HEK293 (cell line): ENCODE measurements around the gene BIRC7.

Experiments used
- CTCF ChIA-PET: fragments of 350-600 bp; formaldehyde crosslinking; extraction: SDS; loops from one replicate; lab custom pipeline; 2021; ENCODE audit warnings: antibody characterized with exemption; lab: Yijun Ruan, JAX
- POLR2A ChIA-PET: fragments of 300-600 bp; formaldehyde crosslinking; extraction: SDS; loops from one replicate; lab custom pipeline; 2020; ENCODE audit warnings: antibody characterized with exemption, inconsistent platforms; lab: Yijun Ruan, JAX
- H3K27ac ChIP-seq: fragments of 200-500 bp; sonication (Bioruptor generic); 2 replicates; pipeline ENCODE4 v1.5.1; 2014; ENCODE audit warnings: low read depth, low read length, control low read depth, inconsistent platforms; ENCODE audit errors: extremely low read depth
- H3K36me3 ChIP-seq, 2 experiments: fragments of 200-500 bp in 1 of 2; sonication (Bioruptor generic) in 1 of 2; 1 replicate in 1 of 2; 2 replicates in 1 of 2; pipeline ENCODE4 v1.5.1; 2014 to 2017; ENCODE audit warnings: inconsistent platforms in 2 of 2, low read length in 2 of 2; ENCODE audit not compliant: control insufficient read depth in 2 of 2, insufficient read depth in 1 of 2
- H3K4me1 ChIP-seq: fragments of 200-500 bp; sonication (Bioruptor generic); 2 replicates; pipeline ENCODE4 v1.5.1; 2014; ENCODE audit warnings: mild to moderate bottlenecking, low read length, inconsistent platforms; ENCODE audit not compliant: control insufficient read depth, insufficient read depth
- H3K4me3 ChIP-seq: 2 replicates; pipeline ENCODE4 v1.5.1; 2011; ENCODE audit warnings: low read depth, mild to moderate bottlenecking, control low read depth, low read length, moderate library complexity
- H3K9me3 ChIP-seq: fragments of 200-500 bp; sonication (Bioruptor generic); 2 replicates; pipeline ENCODE4 v1.5.1; 2014; ENCODE audit warnings: low read depth, low read length, inconsistent platforms; ENCODE audit not compliant: control insufficient read depth, insufficient read depth
- BCL11A ChIP-seq: fragments of 450-650 bp; formaldehyde crosslinking; IDR thresholded peaks from 2 replicates; pipeline ENCODE4 v1.5.1; 2016; ENCODE audit warnings: low read depth, missing biosample characterization, missing genetic modification characterization
- GLIS1 ChIP-seq: fragments of 450-650 bp; formaldehyde crosslinking; IDR thresholded peaks from 2 replicates; pipeline ENCODE4 v1.5.1; 2016; ENCODE audit warnings: missing biosample characterization, missing genetic modification characterization
- KLF1 ChIP-seq: fragments of 450-650 bp; formaldehyde crosslinking; IDR thresholded peaks from 2 replicates; pipeline ENCODE4 v1.5.1; 2016; ENCODE audit warnings: missing biosample characterization, missing genetic modification characterization
- PRDM1 ChIP-seq: fragments of 450-650 bp; formaldehyde crosslinking; IDR thresholded peaks from 2 replicates; pipeline ENCODE4; 2016; ENCODE audit warnings: missing biosample characterization, missing genetic modification characterization
- ZNF19 ChIP-seq: fragments of 450-650 bp; formaldehyde crosslinking; IDR thresholded peaks from 2 replicates; pipeline ENCODE4; 2016; ENCODE audit warnings: missing biosample characterization, missing genetic modification characterization, low read depth
- ZNF335 ChIP-seq: fragments of 450-650 bp; formaldehyde crosslinking; conservative IDR thresholded peaks from 2 replicates; pipeline ENCODE4 v1.5.1; 2016; ENCODE audit warnings: missing biosample characterization, missing genetic modification characterization
- ZNF600 ChIP-seq: fragments of 450-650 bp; formaldehyde crosslinking; IDR thresholded peaks from 2 replicates; pipeline ENCODE4 v1.5.1; 2016; ENCODE audit warnings: missing biosample characterization, missing genetic modification characterization
- ZNF76 ChIP-seq: fragments of 450-650 bp; formaldehyde crosslinking; IDR thresholded peaks from 2 replicates; pipeline ENCODE4; 2016; ENCODE audit warnings: low read depth, missing biosample characterization, missing genetic modification characterization, borderline replicate concordance
- ZSCAN16 ChIP-seq: fragments of 450-650 bp; formaldehyde crosslinking; IDR thresholded peaks from 2 replicates; pipeline ENCODE4 v1.5.1; 2016; ENCODE audit warnings: missing biosample characterization, missing genetic modification characterization
- ZXDB ChIP-seq: fragments of 450-650 bp; formaldehyde crosslinking; IDR thresholded peaks from 2 replicates; pipeline ENCODE4 v1.5.1; 2016; ENCODE audit warnings: missing biosample characterization, missing genetic modification characterization
- TF ChIP-seq, protein P1 (sequence below): fragments of 450-650 bp; formaldehyde crosslinking; IDR thresholded peaks from 2 replicates; pipeline ENCODE4 v1.5.1; 2016; ENCODE audit warnings: missing biosample characterization, missing genetic modification characterization
- TF ChIP-seq, protein P2 (sequence below): fragments of 450-650 bp; formaldehyde crosslinking; IDR thresholded peaks from 2 replicates; pipeline ENCODE4 v1.5.1; 2017; ENCODE audit warnings: missing biosample characterization, missing genetic modification characterization
- TF ChIP-seq, protein P3 (sequence below): fragments of 450-650 bp; formaldehyde crosslinking; IDR thresholded peaks from 2 replicates; pipeline ENCODE4 v1.5.1; 2016; ENCODE audit warnings: missing biosample characterization, missing genetic modification characterization

BIRC7 gene

DNA sequence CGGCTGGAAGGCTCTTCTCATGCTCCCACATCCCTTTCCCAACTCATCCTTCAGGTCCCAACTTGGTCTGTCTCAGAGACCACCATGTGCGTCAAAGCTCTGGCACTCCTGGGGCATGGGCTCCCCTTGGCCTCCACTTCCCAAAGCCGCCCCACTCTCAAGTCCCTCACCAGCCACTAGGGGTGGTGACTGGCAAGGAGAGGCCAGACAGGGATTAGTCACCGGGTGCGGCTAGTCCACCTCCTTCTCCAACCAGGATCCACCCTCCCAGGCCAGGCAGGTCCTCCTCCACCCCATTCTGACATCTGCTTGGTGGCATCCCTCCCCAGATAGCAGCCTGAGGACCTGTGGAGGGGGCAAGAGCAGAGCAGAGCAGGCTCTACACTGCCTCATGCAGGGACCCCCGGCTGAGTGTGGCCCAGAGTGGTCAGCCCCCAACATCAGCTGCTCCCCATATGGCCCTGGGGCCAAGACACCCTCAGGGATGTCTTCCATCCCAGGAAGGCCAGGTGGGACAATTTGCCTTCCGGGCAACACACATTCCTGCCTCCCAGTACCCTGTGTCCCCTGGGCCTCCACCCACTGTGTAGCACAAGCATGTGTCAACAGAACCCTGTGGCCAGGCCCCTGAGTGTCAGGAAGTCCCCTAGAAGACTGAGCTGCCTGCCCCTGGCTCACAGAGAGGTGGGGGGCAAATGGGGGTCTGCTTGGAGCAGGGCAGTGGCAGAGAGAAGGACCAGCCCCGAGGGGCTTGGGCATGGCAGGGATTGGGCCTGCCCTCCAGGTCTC is 49.0 kb upstream of the BIRC7 start (continued):
- TF ChIP-seq ZNF600 (tag by site-specific recombination) (peak; percentile 57; the same call in 1 of the 2 replicates), BCL11A (tag by site-specific recombination) (no peak), ZSCAN16 (no peak), KLF1 (peak; percentile 98), PRDM1 (tag by site-specific recombination) (no peak), GLIS1 (peak; percentile 64), ZNF19 (tag by site-specific recombination) (no peak)
- TF ChIP-seq, protein P1, sequence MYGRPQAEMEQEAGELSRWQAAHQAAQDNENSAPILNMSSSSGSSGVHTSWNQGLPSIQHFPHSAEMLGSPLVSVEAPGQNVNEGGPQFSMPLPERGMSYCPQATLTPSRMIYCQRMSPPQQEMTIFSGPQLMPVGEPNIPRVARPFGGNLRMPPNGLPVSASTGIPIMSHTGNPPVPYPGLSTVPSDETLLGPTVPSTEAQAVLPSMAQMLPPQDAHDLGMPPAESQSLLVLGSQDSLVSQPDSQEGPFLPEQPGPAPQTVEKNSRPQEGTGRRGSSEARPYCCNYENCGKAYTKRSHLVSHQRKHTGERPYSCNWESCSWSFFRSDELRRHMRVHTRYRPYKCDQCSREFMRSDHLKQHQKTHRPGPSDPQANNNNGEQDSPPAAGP (tag by site-specific recombination) = peak; percentile 75
- TF ChIP-seq, protein P2, sequence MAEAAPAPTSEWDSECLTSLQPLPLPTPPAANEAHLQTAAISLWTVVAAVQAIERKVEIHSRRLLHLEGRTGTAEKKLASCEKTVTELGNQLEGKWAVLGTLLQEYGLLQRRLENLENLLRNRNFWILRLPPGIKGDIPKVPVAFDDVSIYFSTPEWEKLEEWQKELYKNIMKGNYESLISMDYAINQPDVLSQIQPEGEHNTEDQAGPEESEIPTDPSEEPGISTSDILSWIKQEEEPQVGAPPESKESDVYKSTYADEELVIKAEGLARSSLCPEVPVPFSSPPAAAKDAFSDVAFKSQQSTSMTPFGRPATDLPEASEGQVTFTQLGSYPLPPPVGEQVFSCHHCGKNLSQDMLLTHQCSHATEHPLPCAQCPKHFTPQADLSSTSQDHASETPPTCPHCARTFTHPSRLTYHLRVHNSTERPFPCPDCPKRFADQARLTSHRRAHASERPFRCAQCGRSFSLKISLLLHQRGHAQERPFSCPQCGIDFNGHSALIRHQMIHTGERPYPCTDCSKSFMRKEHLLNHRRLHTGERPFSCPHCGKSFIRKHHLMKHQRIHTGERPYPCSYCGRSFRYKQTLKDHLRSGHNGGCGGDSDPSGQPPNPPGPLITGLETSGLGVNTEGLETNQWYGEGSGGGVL = peak; percentile 13; the same call in 1 of the 2 replicates

DNA sequence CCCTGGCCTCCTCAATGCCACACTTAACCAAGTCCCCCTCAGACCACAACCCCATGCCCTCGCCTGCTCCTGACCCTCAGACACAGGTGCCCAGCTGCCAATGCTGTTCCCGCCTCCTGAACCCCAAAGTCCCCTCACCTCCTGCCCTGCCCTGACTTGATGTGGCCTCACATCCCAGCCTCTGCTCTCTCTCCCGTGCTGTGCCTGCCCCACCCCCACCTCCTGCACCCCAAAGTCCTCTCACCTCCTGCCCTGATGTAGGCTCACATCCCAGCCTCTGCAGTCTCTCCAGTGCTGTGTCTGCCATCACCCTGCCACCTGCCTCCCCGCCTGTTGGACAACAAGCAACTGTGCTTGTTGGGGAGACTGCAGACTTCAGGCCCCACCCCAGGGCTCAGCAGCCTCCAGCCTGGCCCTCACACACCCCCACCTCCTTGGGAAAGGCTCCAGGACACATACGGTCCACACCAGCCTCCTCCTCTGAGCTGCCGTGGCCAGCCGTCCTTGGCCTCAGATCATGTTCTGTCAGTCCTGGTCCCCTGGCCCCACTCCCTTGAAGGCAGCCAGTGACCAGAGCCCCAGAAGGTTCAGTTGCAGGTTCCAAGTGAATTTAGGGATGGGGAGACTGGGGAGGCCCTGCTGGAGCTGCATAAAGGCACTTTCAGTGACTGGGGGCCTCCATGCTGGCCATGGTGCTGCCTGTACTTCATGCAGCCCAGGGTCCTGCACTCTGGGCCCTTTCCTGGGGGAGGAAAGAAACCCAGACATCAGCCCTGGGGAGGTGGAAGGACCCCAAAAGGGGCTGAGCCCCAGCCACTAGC is 48.2 kb upstream of the BIRC7 start:
- POLR2A ChIA-PET = no interaction called here
- CTCF ChIA-PET = interaction anchor here (0.7 kb wide), 1 partner anchor 8 kb away, joined by 4 read pairs; no protein-coding TSS in a partner anchor
- no peaks in the 10 kb centered on the region for H3K36me3 ChIP-seq
- H3K27ac ChIP-seq = no peak overlapping the region
- TF ChIP-seq ZNF335 (tag by site-specific recombination) (peak; percentile 48), ZNF76 (tag by site-specific recombination) (no peak)
- TF ChIP-seq, protein P3, sequence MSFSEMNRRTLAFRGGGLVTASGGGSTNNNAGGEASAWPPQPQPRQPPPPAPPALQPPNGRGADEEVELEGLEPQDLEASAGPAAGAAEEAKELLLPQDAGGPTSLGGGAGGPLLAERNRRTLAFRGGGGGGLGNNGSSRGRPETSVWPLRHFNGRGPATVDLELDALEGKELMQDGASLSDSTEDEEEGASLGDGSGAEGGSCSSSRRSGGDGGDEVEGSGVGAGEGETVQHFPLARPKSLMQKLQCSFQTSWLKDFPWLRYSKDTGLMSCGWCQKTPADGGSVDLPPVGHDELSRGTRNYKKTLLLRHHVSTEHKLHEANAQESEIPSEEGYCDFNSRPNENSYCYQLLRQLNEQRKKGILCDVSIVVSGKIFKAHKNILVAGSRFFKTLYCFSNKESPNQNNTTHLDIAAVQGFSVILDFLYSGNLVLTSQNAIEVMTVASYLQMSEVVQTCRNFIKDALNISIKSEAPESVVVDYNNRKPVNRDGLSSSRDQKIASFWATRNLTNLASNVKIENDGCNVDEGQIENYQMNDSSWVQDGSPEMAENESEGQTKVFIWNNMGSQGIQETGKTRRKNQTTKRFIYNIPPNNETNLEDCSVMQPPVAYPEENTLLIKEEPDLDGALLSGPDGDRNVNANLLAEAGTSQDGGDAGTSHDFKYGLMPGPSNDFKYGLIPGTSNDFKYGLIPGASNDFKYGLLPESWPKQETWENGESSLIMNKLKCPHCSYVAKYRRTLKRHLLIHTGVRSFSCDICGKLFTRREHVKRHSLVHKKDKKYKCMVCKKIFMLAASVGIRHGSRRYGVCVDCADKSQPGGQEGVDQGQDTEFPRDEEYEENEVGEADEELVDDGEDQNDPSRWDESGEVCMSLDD (tag by site-specific recombination) = peak; percentile 79
- TF ChIP-seq, all 188 proteins: peak for 2
- Histone ChIP-seq H3K4me1 (no peaks in the 10 kb centered on the region), H3K4me3 (no peak overlapping the region), H3K9me3 (no peaks in the 10 kb centered on the region)

DNA sequence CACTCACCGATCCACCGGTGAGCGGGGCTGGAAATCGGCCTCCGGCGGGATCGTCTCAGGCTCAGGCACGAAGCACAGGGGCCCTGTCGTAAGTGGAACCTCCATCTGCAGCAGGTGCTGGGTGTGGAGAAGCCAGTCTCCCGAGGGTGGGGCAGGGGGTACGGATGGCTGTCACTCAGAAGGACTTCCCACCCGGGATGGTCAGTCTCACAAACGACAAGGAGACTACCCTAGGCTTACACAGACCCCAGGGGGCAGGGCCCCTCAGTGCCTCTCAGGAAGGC is 47.6 kb upstream of the BIRC7 start:
- POLR2A ChIA-PET = no interaction called here
- Histone ChIP-seq H3K27ac (no peak overlapping the region), H3K36me3 (no peaks in the 10 kb centered on the region), H3K9me3 (no peaks in the 10 kb centered on the region), H3K4me1 (no peaks in the 10 kb centered on the region), H3K4me3 (no peak overlapping the region)
- CTCF ChIA-PET = interaction anchor here (0.7 kb wide), 1 partner anchor 9 kb away, joined by 4 read pairs; no protein-coding TSS in a partner anchor
- no peak for TF ChIP-seq ZXDB (tag by site-specific recombination)
- 0 out of 2 replicates have a peak, but pooled peaks have one; percentile 8 for TF ChIP-seq ZNF335 (tag by site-specific recombination)
